HepG2 (cell line): ENCODE data around the gene ZNF541. TPM values are rescaled to one million over a fixed set of nuclear protein-coding genes. Genes with fewer than 3 reads are reported as not detected.

Experiments
- CBFB ChIP-seq: sonication (generic); formaldehyde crosslinking; IDR thresholded peaks from 2 replicates; pipeline ENCODE4 v1.4.0; 2020; ENCODE audit warnings: missing genetic modification reagents
- CENPT ChIP-seq: sonication (generic); formaldehyde crosslinking; IDR thresholded peaks from 2 replicates; pipeline ENCODE4 v1.8.0; 2022; ENCODE audit warnings: low read depth, mild to moderate bottlenecking, moderate library complexity, missing genetic modification reagents
- CENPX ChIP-seq: sonication (generic); formaldehyde crosslinking; IDR thresholded peaks from 2 replicates; pipeline ENCODE4 v1.9.0; 2021; ENCODE audit warnings: mild to moderate bottlenecking, missing genetic modification reagents, moderate library complexity
- ETV6 ChIP-seq: sonication (generic); formaldehyde crosslinking; conservative IDR thresholded peaks from 2 replicates; pipeline ENCODE4 v1.4.0; 2020; ENCODE audit warnings: missing genetic modification reagents
- FOXK1 ChIP-seq: sonication (generic); formaldehyde crosslinking; IDR thresholded peaks from 2 replicates; pipeline ENCODE4 v1.4.0; 2020; ENCODE audit warnings: low read depth, missing genetic modification reagents, borderline replicate concordance
- GATAD2A ChIP-seq: IDR thresholded peaks from 2 replicates; pipeline ENCODE4 v1.6.1; 2016
- HHEX ChIP-seq: IDR thresholded peaks from 2 replicates; pipeline ENCODE4 v1.6.1; 2016; ENCODE audit warnings: control low read depth
- KAT2B ChIP-seq: fragments of 150-350 bp; IDR thresholded peaks from 2 replicates; pipeline ENCODE4 v1.6.1; 2014; ENCODE audit warnings: low read depth, low read length, borderline replicate concordance
- KLF6 ChIP-seq: IDR thresholded peaks from 2 replicates; pipeline ENCODE4 v1.8.0; 2016; ENCODE audit warnings: missing biosample characterization, missing genetic modification reagents
- KLF9 ChIP-seq: IDR thresholded peaks from 2 replicates; pipeline ENCODE4 v1.6.1; 2016; ENCODE audit warnings: low read depth
- KMT2B ChIP-seq: IDR thresholded peaks from 2 replicates; pipeline ENCODE4 v1.6.1; 2016; ENCODE audit warnings: missing genetic modification reagents, missing compliant biosample characterization
- MAFG ChIP-seq: sonication (generic); formaldehyde crosslinking; IDR thresholded peaks from 2 replicates; pipeline ENCODE4 v1.5.1; 2020; ENCODE audit warnings: mild to moderate bottlenecking, missing genetic modification reagents
- MED13 ChIP-seq: sonication (generic); formaldehyde crosslinking; IDR thresholded peaks from 2 replicates; pipeline ENCODE4 v1.5.0; 2020; ENCODE audit warnings: missing genetic modification reagents
- NRL ChIP-seq: sonication (generic); formaldehyde crosslinking; IDR thresholded peaks from 2 replicates; pipeline ENCODE4 v1.5.0; 2020; ENCODE audit warnings: missing genetic modification reagents, mild to moderate bottlenecking, moderate library complexity, borderline replicate concordance
- PAX8 ChIP-seq: sonication (generic); formaldehyde crosslinking; IDR thresholded peaks from 2 replicates; pipeline ENCODE4 v1.8.0; 2022; ENCODE audit warnings: mild to moderate bottlenecking, missing genetic modification reagents, borderline replicate concordance
- PHF20 ChIP-seq: sonication (generic); formaldehyde crosslinking; IDR thresholded peaks from 2 replicates; pipeline ENCODE4 v1.5.0; 2020; ENCODE audit warnings: mild to moderate bottlenecking, missing genetic modification reagents
- RCOR2 ChIP-seq: IDR thresholded peaks from 2 replicates; pipeline ENCODE4 v1.6.1; 2016; ENCODE audit warnings: missing biosample characterization, missing genetic modification reagents
- SOX6 ChIP-seq, 2 experiments: fragments of 450-650 bp in 1 of 2; sonication (generic) in 1 of 2; formaldehyde crosslinking in 1 of 2; IDR thresholded peaks; 2 replicates each; pipeline versions ENCODE4 v1.4.0 to v1.6.1; 2017 to 2020; ENCODE audit warnings: antibody characterized with exemption in 1 of 2, mild to moderate bottlenecking in 1 of 2, missing genetic modification reagents in 1 of 2
- TCF12 ChIP-seq, 2 experiments: fragments of 450-650 bp in 1 of 2; sonication (generic) in 1 of 2; formaldehyde crosslinking in 1 of 2; IDR thresholded peaks; 2 replicates each; pipeline versions ENCODE4 v1.6.1 to v1.8.0; 2017 to 2022; ENCODE audit warnings: antibody characterized with exemption in 1 of 2, mild to moderate bottlenecking in 1 of 2, missing genetic modification reagents in 1 of 2, moderate library complexity in 1 of 2
- TEAD3 ChIP-seq: optimal IDR thresholded peaks from 2 replicates; pipeline ENCODE3; 2016; ENCODE audit warnings: borderline replicate concordance
- TSC22D2 ChIP-seq: sonication (generic); formaldehyde crosslinking; IDR thresholded peaks from 2 replicates; pipeline ENCODE4 v1.5.1; 2020; ENCODE audit warnings: missing genetic modification reagents, mild to moderate bottlenecking, borderline replicate concordance
- U2AF2 ChIP-seq: fragments of 200-400 bp; formaldehyde crosslinking; IDR thresholded peaks from 2 replicates; pipeline ENCODE4 v1.6.1; 2017; ENCODE audit warnings: low read depth, mild to moderate bottlenecking, low read length
- XRCC5 ChIP-seq: fragments of 200-400 bp; formaldehyde crosslinking; optimal IDR thresholded peaks from 2 replicates; pipeline ENCODE3; 2017; ENCODE audit warnings: mild to moderate bottlenecking, low read length
- ZBTB42 ChIP-seq: sonication (generic); formaldehyde crosslinking; IDR thresholded peaks from 2 replicates; pipeline ENCODE4 v1.5.0; 2020; ENCODE audit warnings: mild to moderate bottlenecking, missing genetic modification reagents
- ZFP41 ChIP-seq: sonication (generic); formaldehyde crosslinking; IDR thresholded peaks from 2 replicates; pipeline ENCODE4 v1.4.0; 2020; ENCODE audit warnings: mild to moderate bottlenecking, missing genetic modification reagents, borderline replicate concordance
- ZNF20 ChIP-seq: sonication (generic); formaldehyde crosslinking; IDR thresholded peaks from 2 replicates; pipeline ENCODE4 v1.4.0; 2020; ENCODE audit warnings: mild to moderate bottlenecking, moderate library complexity, missing genetic modification reagents
- ZNF549 ChIP-seq: sonication (generic); formaldehyde crosslinking; IDR thresholded peaks from 2 replicates; pipeline ENCODE4 v1.5.0; 2020; ENCODE audit warnings: missing genetic modification reagents
- polyA plus RNA-seq, 8 experiments: library from polyadenylated mRNA; depleted of rRNA in 3 of 8; stranded (reverse) in 7 of 8; unstranded in 1 of 8; fragments of >200 nt; fragmentation: Illumina TruSeq in 4 of 8; extraction: Trizol in 4 of 8; gene quantifications; 2 replicates each; pipeline versions ENCODE4 v1.2.1 to v1.2.3, GENCODE V29; 2011 to 2016; ENCODE audit warnings: low read depth in 4 of 8, missing spikeins in 1 of 8, mixed read lengths in 1 of 8; ENCODE audit not compliant: insufficient read depth in 1 of 8
- total RNA-seq, 5 experiments: library from RNA; depleted of rRNA; stranded (reverse); fragments of >200 nt; fragmentation: Illumina TruSeq; extraction: Trizol; gene quantifications; 2 replicates each; pipeline ENCODE4 v1.2.3, GENCODE V29; 2016; ENCODE audit warnings: low read depth in 1 of 5
- TF ChIP-seq, protein P1 (sequence below): sonication (generic); formaldehyde crosslinking; IDR thresholded peaks from 2 replicates; pipeline ENCODE4 v1.4.0; 2020; ENCODE audit warnings: mild to moderate bottlenecking, low read depth, missing genetic modification reagents
- TF ChIP-seq, protein P2 (sequence below): sonication (generic); formaldehyde crosslinking; IDR thresholded peaks from 2 replicates; pipeline ENCODE4 v1.5.0; 2020; ENCODE audit warnings: missing genetic modification reagents
- TF ChIP-seq, protein P3 (sequence below), 2 experiments: fragments of 450-650 bp in 1 of 2; sonication (generic) in 1 of 2; formaldehyde crosslinking; IDR thresholded peaks; 2 replicates each; pipeline versions ENCODE4 v1.5.0 to v1.8.0; 2020 to 2022; ENCODE audit warnings: mild to moderate bottlenecking in 1 of 2, missing genetic modification reagents in 1 of 2
- TF ChIP-seq, protein P4 (sequence below): sonication (generic); formaldehyde crosslinking; IDR thresholded peaks from 2 replicates; pipeline ENCODE4 v1.5.1; 2020; ENCODE audit warnings: missing genetic modification reagents, mild to moderate bottlenecking, borderline replicate concordance

Gene ZNF541
- total and polyA plus RNA-seq, 2 of the 13 experiments (the other 11 are each of a cell fraction or from before 2014, with no cell fraction given), result 0.03 to 0.04 TPM

DNA sequence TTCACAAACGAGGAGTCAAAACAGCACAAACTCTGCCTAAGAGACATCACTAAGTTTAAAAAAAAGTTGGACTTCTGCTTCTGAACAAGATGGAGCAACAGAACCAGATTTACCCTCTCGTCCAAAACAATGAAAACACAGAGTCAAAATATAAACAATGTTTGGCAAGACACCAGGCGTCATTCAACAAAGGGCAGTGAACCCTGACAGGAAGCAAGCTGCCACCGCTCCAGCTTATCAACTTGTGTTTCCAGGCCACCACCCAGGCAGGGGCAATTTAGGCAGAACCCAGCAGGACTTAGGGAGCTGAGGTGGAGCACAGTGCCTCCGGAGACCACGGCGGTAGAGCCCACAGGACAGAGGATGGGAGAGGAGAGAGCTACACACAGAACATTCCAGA lies 49.5 kb downstream of the ZNF541 start (continued):
- TF ChIP-seq, protein P1, sequence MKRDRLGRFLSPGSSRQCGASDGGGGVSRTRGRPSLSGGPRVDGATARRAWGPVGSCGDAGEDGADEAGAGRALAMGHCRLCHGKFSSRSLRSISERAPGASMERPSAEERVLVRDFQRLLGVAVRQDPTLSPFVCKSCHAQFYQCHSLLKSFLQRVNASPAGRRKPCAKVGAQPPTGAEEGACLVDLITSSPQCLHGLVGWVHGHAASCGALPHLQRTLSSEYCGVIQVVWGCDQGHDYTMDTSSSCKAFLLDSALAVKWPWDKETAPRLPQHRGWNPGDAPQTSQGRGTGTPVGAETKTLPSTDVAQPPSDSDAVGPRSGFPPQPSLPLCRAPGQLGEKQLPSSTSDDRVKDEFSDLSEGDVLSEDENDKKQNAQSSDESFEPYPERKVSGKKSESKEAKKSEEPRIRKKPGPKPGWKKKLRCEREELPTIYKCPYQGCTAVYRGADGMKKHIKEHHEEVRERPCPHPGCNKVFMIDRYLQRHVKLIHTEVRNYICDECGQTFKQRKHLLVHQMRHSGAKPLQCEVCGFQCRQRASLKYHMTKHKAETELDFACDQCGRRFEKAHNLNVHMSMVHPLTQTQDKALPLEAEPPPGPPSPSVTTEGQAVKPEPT (CRISPR knock-in tag), result no peak
- no peak for TF ChIP-seq RCOR2
- TF ChIP-seq, protein P2, sequence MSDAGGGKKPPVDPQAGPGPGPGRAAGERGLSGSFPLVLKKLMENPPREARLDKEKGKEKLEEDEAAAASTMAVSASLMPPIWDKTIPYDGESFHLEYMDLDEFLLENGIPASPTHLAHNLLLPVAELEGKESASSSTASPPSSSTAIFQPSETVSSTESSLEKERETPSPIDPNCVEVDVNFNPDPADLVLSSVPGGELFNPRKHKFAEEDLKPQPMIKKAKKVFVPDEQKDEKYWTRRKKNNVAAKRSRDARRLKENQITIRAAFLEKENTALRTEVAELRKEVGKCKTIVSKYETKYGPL (CRISPR knock-in tag), result no peak
- TF ChIP-seq ZNF20 (CRISPR knock-in tag), result no peak
- TF ChIP-seq KAT2B, result no peak
- TF ChIP-seq FOXK1, result 0 out of 2 replicates have a peak, but pooled peaks have one; percentile 17
- TF ChIP-seq, protein P3, sequence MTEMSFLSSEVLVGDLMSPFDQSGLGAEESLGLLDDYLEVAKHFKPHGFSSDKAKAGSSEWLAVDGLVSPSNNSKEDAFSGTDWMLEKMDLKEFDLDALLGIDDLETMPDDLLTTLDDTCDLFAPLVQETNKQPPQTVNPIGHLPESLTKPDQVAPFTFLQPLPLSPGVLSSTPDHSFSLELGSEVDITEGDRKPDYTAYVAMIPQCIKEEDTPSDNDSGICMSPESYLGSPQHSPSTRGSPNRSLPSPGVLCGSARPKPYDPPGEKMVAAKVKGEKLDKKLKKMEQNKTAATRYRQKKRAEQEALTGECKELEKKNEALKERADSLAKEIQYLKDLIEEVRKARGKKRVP (CRISPR knock-in tag; IDR thresholded peaks at IDR 0.05), result no peak
- TF ChIP-seq TEAD3 (CRISPR knock-in tag), result no peak
- TF ChIP-seq TCF12 (IDR thresholded peaks at IDR 0.05), result no peak
- TF ChIP-seq TCF12 (CRISPR knock-in tag; IDR thresholded peaks at IDR 0.05), result no peak
- no peak for TF ChIP-seq KLF9 (CRISPR knock-in tag)
- TF ChIP-seq KLF6 (CRISPR knock-in tag), result no peak
- TF ChIP-seq TSC22D2, result no peak
- TF ChIP-seq MAFG (CRISPR knock-in tag), result no peak
- TF ChIP-seq NRL (CRISPR knock-in tag), result no peak
- TF ChIP-seq ZNF549 (CRISPR knock-in tag), result no peak
- TF ChIP-seq PAX8 (CRISPR knock-in tag), result no peak
- TF ChIP-seq MED13 (CRISPR knock-in tag), result no peak
- no peak for TF ChIP-seq ZBTB42 (CRISPR knock-in tag)
- TF ChIP-seq ETV6, result no peak
- no peak for TF ChIP-seq U2AF2
- TF ChIP-seq CENPX (CRISPR knock-in tag), result no peak
- no peak for TF ChIP-seq CBFB
- no peak for TF ChIP-seq CENPT (CRISPR knock-in tag)
- no peak for TF ChIP-seq PHF20 (CRISPR knock-in tag)
- 0 out of 2 replicates have a peak, but pooled peaks have one; percentile 19 for TF ChIP-seq GATAD2A (CRISPR knock-in tag)
- TF ChIP-seq KMT2B, result no peak
- no peak for TF ChIP-seq XRCC5
- TF ChIP-seq, protein P4, sequence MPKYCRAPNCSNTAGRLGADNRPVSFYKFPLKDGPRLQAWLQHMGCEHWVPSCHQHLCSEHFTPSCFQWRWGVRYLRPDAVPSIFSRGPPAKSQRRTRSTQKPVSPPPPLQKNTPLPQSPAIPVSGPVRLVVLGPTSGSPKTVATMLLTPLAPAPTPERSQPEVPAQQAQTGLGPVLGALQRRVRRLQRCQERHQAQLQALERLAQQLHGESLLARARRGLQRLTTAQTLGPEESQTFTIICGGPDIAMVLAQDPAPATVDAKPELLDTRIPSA, result no peak
- TF ChIP-seq SOX6 (IDR thresholded peaks at IDR 0.05), result no peak
- peak; percentile 89 for TF ChIP-seq SOX6 (CRISPR knock-in tag; IDR thresholded peaks at IDR 0.05)
- TF ChIP-seq HHEX (CRISPR knock-in tag), result no peak
- TF ChIP-seq ZFP41 (CRISPR knock-in tag), result no peak
